GM18519 (cell line): ENCODE measurements around the gene TBL1X.
A peak's percentile ranks its signal among the peaks of the same experiment; 100 is the strongest.

Experiments used
- ATAC-seq: cut with Tn5 transposase; IDR thresholded peaks from one replicate; pipeline ENCODE4 v1.9.1; 2021; ENCODE audit warnings: mild to moderate bottlenecking, moderate library complexity; ENCODE audit not compliant: unreplicated experiment, low FRiP score

Gene TBL1X

GRCh38 chrX:9576059-9576458 is 111.2 kb downstream of the TBL1X start:
- no peak for ATAC-seq

- ATAC-seq: no peak
These were observed 112.7 kb downstream of the TBL1X start for GRCh38 chrX:9577555-9577954.

DNA sequence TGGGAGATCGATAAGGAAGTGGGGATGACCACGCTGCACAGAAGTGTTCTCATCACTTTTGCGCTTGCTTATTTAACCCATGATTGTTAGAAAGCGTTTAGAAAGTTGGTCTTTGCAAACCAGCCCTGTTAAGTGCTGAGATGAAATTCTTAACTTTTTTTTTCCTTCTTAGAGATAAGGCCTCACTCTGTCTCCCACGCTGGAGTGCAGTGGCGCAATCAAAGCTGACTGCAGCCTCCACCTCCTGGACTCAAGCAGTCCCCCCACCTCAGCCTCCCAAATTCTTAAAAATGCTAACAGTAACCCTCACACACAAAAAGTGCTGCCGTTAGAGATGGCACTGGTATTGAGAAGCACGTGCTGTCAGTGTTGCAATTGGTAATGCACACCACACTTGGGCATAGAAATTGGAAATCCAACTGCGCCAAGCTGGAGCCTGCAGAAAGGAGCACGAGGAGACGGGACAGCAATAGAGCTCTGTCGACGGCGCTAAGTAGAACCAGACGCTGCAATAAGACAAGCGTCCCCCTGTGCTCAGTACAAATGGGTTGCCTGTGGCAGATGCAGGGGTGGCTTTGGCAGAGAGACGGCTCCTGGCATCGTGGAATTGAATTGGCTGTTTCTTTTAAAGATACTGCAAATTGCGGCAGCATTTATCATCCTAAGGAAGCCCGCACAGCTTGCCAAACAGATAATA is 113.4 kb downstream of the TBL1X start:
- ATAC-seq: no peak

DNA sequence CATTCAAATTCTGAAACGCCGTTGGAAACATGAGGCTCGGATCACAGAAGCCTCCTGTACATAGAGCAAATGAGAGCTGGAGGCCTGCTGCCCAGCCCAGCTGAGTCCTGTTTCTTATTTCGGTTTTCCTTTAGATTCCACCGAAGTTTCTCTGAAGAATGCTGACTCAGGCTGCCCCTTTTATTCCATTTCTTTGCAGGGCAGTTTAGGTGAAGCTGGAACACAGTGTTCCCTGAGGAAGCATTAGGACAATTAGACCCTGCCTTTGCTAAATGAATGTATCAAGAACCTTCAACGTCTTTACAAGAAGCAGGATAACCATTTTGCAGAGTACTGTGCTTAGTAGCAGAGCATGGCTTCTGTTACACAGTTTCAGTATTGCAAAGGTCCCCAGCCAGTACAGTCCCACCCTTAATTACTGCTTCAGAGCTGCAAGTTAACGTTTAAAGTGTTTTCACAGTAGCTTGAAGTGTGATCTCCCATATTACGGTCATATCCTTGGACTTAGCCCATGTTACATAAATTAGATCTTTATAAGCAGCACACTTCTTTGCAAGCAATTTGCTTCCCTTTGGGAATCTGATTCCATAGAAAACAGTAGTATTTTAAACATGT is 117.0 kb downstream of the TBL1X start:
- no peak for ATAC-seq

DNA sequence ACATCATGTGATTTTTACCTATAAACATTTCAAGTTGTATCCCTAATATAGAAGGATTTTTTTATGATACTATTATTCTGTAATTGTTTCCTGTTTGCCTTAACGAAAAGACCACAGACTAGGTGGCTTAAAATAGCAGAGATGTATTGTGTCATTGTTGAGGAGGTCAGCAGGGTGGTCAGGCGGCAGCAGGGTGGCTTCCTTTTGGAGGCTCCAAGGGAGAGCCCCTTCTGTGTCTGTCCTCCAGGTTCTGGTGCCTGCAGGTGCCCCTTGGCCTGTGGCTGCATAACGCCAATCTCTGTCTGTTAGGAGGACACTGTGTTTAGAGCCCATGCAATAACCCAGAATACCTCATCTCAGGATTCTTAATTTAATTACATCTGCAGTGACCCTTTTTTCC is 118.1 kb downstream of the TBL1X start:
- ATAC-seq: no peak

DNA sequence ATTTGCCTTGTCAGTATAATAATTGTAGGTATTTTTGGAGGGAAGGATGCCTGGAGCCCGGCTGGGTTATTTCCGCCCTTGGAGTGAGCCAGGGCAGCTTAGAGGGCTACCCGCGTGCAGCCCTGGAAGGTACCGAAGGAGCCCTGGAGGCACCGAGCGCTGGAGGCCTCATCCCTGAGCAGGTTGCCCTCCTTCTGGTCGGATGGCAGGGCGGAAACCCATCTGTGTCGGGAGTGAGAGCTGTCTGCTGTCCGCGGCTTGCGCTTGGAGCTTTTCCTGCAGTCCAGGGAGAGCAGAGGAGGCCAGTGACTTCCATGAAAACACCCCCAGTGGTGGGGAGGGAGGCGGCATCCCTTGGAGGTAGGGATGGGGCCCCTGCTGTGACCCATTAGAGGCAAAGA is 122.1 kb downstream of the TBL1X start:
- no peak for ATAC-seq

DNA sequence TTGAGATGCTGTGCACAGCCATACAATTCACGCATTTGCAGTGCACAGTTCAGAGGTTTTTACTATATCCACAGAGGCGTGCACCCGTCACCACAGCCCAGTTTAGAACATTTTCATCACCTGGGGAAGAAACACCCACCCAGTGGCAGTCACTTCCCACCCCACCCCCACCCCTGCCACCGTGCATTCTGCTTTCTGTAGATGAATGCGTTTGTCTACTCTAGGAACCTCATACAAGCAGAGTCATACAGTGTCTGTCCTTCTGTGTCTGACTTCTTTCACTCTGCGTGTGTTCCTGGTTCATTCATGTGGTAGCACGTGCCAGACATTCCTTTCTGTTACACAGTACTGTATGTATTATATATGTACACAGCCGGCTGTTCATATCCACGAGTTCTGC is 122.8 kb downstream of the TBL1X start:
- peak; percentile 72 for ATAC-seq

GRCh38 chrX:9591496-9591895 is 126.6 kb downstream of the TBL1X start:
- no peak for ATAC-seq

DNA sequence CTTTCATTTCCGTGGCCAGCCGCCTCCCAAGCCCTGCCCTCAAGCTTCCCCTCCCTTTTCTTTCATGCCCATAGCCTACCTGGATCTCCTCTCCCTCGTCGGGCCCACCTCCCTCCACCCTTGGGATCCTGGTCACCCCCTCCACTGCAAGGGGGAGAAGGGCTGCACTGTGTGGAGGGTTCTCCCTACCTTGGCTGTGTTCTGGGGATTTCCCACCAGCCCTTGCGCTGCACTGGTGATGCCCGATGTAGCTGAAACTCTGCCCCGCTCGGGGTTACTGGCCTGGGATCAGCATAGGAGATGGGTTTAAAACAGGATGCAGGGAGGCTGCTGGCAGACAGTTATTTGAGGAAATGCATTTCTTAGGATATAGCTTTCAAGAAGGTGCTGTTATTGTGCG is 128.9 kb downstream of the TBL1X start:
- no peak for ATAC-seq

- no peak for ATAC-seq
These were observed 130.3 kb downstream of the TBL1X start for GRCh38 chrX:9595174-9595573.

GRCh38 chrX:9596837-9597236 is 132.0 kb downstream of the TBL1X start:
- no peak for ATAC-seq

DNA sequence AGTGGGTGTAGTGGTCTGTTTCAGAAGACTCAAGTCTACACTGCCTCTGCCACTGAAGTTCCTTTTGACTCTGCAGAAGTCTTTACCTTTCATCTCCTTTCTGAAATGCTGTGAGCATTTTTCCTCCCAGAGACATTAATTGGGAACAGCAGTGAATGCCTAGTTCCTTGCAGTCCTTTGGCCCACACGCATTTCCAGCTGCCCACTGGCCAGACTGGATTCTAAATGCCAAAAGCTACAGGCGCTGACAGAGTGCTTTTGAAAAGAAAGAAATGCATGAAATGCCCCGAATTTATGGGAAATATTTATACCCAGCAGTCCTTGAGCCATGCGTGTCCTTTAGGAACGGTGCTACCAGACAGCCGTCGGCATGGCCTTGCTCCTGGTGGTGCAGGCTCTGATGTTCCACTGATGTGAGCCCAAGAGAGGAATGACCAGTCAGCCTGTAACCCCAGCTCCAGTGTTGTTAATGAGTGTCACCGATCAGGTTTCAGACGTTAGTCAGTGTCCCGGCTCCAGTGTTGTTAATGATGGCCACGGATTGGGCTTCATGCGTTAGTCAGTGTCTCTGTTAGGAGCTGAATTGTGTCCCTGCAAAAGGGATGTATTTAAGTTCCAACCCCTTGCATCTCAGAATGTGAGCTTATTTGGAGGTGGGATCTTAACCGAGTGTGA is 132.6 kb downstream of the TBL1X start:
- no peak for ATAC-seq

GRCh38 chrX:9598344-9598743 is 133.5 kb downstream of the TBL1X start:
- no peak for ATAC-seq

DNA sequence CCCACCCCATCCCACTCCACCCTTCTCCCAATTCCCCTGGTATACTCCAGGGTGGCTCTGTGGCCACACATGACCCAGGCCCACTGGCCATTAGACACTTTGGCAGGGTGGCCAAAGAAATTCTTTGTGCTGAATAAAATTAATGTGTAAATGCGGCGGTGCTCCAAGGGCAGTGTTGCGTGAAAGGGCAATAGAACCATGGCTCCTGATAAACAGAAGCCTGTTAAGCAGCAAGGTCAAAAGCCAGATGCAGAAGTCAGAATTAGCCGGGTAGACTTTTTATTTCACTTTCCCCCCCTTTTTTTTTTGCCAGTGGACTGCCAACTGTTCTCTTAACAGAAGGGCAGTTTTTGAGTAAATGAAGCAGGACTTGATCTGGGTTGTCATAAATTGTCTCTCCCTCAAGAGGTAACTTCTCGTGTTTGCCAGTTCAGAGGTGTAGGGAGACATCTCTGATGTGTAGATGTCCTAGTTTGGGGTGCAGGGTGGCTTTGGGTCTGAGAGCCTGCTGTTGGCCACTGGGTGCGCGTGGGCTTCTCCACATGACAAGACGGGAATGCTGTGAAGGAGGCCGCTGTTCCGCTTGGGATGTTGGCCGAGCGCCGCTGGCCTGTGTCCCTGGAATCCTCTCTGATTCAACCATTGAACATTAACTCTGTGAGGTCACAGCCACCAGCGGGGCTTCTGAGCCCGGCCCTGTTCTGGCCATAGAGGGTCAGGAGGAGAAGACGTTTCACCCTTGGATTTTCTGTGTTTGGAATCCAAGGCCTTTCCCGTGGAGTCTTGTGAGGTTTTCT is 139.5 kb downstream of the TBL1X start:
- ATAC-seq: no peak

- ATAC-seq: no peak
These were observed 140.0 kb downstream of the TBL1X start for GRCh38 chrX:9604908-9605306.

- no peak for ATAC-seq
These were observed 140.6 kb downstream of the TBL1X start for GRCh38 chrX:9605484-9605883.

DNA sequence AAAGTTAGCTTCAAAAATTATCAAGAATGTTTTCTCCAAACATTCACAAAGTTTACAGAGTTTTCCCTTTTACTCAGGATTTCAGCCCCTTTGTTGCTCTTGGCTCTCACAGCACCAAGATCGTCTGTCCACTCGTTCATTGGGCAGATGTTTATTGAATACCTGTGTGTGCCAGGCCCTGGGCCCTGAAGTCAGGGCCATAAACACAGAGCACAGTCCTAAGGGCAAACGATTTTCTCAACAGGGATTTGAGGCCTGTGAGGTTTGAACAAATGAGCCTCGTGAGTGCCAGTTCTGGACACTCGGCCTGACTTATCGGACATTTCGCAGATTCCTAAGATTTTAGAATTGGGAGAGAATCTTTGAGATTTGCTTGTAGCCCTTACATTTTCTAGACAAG is 142.1 kb downstream of the TBL1X start:
- ATAC-seq: no peak

GRCh38 chrX:9609499-9609898 is 144.6 kb downstream of the TBL1X start:
- no peak for ATAC-seq

GRCh38 chrX:9609987-9610386 is 145.1 kb downstream of the TBL1X start:
- ATAC-seq: no peak

GRCh38 chrX:9610771-9611392 is 146.0 kb downstream of the TBL1X start:
- no peak for ATAC-seq
